ENCODE measurements around the gene OPRL1. TPM values are rescaled to one million over a fixed set of nuclear protein-coding genes. Genes with fewer than 3 reads are reported as not detected.

Gene OPRL1
- total RNA-seq, 4 donors from 2014 or later, result 0.15 to 0.88 (median 0.28) TPM

DNA sequence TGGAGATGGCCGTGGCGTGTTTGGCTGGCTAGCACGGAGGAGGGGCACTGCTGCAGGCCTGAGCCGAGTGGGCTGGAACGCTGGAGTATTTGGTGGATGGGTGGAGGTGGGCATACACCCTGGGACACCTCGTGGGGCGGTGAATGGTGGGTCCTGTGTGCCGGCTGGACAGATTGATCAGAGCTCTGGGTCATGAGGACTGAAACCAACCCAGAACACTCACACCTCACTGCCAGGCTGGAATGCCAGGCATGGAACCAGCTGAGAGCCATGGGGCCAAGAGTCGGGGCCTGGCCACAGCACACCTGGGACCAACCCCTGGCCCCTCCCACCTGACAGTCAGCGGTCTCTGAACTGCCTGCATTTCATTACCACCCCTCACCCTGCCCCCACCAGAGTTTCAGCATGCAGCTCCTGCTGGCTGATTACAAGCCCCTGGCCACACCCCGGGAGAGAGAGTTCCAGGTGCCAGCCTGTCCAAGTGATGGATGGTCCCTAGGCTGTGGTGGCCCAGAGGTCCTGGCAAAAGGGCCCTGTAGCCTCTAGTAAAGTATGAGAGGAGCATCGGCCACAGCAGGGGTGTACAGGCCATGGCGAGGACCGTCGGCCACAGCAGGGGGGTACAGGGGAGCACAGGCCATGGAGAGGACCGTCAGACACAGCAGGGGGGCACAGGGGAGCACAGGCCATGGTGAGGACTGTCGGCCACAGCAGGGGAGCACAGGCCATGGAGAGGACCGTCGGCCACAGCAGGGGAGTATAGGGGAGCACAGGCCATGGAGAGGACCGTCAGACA is 24.2 kb downstream of the OPRL1 start:
- 46 to 69% methylated on average over 19 to 20 of the region's 20 CpGs for WGBS, 2 donors
- intact Hi-C loops (cut with DNase I; ENCODE audit: low total_unique reads), result no loop called here
- TF ChIP-seq, protein P1, sequence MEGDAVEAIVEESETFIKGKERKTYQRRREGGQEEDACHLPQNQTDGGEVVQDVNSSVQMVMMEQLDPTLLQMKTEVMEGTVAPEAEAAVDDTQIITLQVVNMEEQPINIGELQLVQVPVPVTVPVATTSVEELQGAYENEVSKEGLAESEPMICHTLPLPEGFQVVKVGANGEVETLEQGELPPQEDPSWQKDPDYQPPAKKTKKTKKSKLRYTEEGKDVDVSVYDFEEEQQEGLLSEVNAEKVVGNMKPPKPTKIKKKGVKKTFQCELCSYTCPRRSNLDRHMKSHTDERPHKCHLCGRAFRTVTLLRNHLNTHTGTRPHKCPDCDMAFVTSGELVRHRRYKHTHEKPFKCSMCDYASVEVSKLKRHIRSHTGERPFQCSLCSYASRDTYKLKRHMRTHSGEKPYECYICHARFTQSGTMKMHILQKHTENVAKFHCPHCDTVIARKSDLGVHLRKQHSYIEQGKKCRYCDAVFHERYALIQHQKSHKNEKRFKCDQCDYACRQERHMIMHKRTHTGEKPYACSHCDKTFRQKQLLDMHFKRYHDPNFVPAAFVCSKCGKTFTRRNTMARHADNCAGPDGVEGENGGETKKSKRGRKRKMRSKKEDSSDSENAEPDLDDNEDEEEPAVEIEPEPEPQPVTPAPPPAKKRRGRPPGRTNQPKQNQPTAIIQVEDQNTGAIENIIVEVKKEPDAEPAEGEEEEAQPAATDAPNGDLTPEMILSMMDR (IDR thresholded peaks at IDR 0.05), result no peak
- TF ChIP-seq POLR2A (IDR thresholded peaks at IDR 0.05), result no peak
- H3K4me3 ChIP-seq (ENCODE audit: low read depth, poor library complexity, severe bottlenecking), result no peak overlapping the region
- peak in 1 of 2 donors; percentile 72 for DNase-seq (ENCODE audit: low spot score in 2 of 2)

DNA sequence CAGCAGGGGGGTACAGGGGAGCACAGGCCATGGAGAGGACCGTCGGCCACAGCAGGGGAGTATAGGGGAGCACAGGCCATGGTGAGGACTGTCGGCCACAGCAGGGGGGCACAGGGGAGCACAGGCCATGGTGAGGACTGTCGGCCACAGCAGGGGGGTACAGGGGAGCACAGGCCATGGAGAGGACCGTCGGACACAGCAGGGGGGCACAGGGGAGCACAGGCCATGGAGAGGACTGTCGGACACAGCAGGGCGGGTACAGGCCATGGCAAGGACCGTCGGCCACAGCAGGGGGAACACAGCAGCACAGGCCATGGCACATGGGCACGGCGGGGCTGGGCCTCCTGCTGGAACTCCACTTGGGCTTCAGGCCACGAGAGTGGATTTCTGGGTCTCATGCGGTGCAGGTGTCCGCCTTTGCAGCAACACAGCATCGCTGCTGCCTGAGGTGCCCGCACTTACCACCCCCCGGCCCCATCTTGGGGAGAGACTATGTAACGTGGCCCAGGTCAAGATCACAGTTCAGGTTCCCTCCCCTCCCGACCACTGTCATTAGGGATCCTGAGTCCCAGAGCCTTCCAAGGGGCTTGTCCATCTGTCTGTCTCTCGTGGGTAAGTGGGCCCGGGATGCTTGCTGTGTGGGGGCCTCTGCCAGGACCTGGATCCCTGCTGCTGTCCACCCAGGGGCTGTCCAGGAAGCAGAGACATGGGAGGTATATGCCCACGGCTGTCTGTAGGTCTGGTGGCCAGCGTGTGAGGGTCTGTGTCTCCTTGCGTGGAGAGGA is 25.0 kb downstream of the OPRL1 start:
- intact Hi-C loops (cut with DNase I; ENCODE audit: low total_unique reads), result no loop called here
- H3K4me3 ChIP-seq (ENCODE audit: low read depth, poor library complexity, severe bottlenecking), result no peak overlapping the region
- TF ChIP-seq POLR2A (IDR thresholded peaks at IDR 0.05), result no peak
- TF ChIP-seq, protein P1 (IDR thresholded peaks at IDR 0.05), result no peak
- WGBS, 2 donors, result 70 to 86% methylated on average over 16 to 21 of the region's 25 CpGs
- peak in 1 of 2 donors; percentile 78 for DNase-seq (ENCODE audit: low spot score in 2 of 2)

DNA sequence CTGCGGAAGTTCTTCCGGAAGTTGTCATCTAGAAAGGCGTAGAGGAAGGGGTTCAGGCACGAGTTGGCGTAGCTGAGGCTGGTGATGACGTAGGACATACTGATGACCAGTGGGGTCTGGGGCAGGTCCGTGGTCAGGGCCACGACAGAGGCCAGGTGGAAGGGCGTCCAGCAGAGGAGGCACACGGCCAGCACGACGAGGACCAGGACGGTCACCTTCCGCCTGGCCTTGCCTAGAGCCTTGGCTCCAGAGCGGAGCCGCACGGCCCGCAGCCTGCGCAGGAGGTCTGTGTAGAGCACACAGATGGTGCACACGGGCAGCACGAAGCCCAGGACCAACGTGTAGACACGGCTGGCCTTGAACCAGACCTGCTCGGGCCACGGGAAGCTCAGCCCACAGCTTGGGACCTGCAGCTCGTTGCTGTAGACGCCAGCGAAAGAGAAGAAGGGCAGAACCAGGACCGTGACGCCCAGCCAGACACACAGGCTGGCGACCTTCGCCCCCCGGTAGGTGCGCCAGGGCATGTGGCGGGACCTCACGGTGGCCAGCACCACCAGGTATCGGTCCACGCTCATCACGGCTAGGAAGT is 26.1 kb downstream of the OPRL1 start:
- WGBS, 2 donors, result 88 to 92% methylated on average over 33 to 35 of the region's 39 CpGs
- intact Hi-C loops (cut with DNase I; ENCODE audit: low total_unique reads), result no loop called here
- peak in 1 of 2 donors; percentile 32 for DNase-seq (ENCODE audit: low spot score in 2 of 2)
- no peak for TF ChIP-seq POLR2A (IDR thresholded peaks at IDR 0.05)
- TF ChIP-seq, protein P1 (IDR thresholded peaks at IDR 0.05), result no peak
- H3K4me3 ChIP-seq (ENCODE audit: low read depth, poor library complexity, severe bottlenecking), result no peak overlapping the region

DNA sequence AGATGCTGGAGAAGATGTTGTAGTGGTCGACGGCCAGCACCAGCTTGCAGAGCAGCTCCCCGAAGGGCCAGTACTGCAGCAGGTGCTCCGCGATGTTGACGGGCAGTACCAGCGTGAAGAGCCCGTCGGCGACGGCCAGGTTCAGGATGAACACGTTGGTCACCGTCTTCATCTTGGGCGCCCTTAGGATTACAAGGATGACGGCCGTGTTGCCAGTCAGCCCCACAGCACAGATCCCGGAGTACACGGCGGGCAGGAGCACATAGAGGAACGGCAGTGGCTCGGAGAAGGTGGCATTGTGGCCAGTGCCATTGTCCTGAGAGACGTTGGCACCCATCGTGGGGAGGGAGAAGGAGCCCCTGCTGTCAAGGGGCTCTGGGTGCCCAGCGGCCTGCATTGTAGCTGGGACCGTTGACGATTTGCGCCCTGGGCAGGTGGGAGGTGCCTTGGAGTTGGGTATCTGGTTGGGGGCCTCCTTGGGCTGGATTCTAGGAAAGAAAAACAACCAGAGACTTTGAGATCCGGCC is 26.6 kb downstream of the OPRL1 start:
- intact Hi-C loops (cut with DNase I; ENCODE audit: low total_unique reads), result no loop called here
- TF ChIP-seq, protein P1 (IDR thresholded peaks at IDR 0.05), result no peak
- no peak for TF ChIP-seq POLR2A (IDR thresholded peaks at IDR 0.05)
- 87% methylated on average over 28 of the region's 28 CpGs for WGBS, 2 donors
- peak in 1 of 2 donors; percentile 80 for DNase-seq (ENCODE audit: low spot score in 2 of 2)
- H3K4me3 ChIP-seq (ENCODE audit: low read depth, poor library complexity, severe bottlenecking), result no peak overlapping the region

DNA sequence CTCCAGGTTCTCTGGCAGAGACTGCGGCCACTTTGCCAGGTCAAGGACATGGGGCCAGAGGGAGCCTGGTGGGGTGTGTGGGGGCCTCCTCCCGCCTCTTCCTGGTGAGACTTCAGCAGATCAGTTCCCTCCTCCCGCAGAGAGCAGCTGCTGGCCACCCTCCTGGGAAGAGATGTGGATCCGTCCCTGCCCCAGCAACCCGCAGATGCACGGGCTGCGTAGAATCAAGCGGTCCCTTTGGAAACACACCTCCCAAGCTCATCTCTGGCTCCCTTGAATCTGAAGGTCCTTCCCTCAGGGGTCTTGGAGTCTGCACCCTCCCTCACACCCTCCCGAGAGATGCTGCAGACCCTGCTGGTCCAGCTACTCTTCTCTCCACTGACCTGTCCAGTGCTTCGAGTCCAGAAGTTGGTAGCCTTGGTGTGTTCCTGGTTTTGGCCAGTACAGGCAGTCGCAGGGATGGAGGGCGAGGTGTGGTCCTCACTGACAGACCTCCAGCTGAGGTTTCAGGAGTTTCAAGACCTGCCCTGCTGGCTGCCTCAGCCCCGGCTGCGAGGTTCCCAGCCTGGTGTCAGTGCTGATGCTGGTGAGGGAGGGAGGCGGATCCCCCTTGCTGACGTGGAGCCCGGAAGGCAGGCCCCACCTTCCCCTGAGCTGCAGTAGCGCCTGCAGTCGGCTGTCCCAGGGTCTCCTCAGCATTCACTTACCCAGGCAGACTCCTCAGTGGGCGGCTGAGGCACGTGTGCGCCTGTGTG is 27.3 kb downstream of the OPRL1 start, which contains the start of gene NPBWR2:
Gene NPBWR2, minus strand, starts transcription at position 585 of the 755 bp plus-strand sequence. CDS start 734 bp downstream, outside the sequence.
- WGBS, 2 donors, result 53 to 57% methylated on average over 18 to 22 of the region's 22 CpGs
- TF ChIP-seq POLR2A (IDR thresholded peaks at IDR 0.05), result no peak
- TF ChIP-seq, protein P1 (IDR thresholded peaks at IDR 0.05), result no peak
- no peak within 1 kb of the TSS for H3K4me3 ChIP-seq (ENCODE audit: low read depth, poor library complexity, severe bottlenecking)
- DNase-seq (ENCODE audit: low spot score in 2 of 2), result peak in 1 of 2 donors; percentile 77
- intact Hi-C loops (cut with DNase I; ENCODE audit: low total_unique reads), result no loop called here

All from lower leg skin (tissue), 4 donors.